GM12892 (cell line): ENCODE measurements around the gene RBM19.

ENCODE experiments used
- POLR2AphosphoS5 ChIP-seq: IDR thresholded peaks from 2 replicates; pipeline ENCODE4 v1.6.1; 2011; ENCODE audit warnings: low read depth, low read length, control low read depth
- TAF1 ChIP-seq: IDR thresholded peaks from 2 replicates; pipeline ENCODE4 v1.6.1; 2011; ENCODE audit warnings: low read depth, mild to moderate bottlenecking, control low read depth, low read length, borderline replicate concordance

DNA sequence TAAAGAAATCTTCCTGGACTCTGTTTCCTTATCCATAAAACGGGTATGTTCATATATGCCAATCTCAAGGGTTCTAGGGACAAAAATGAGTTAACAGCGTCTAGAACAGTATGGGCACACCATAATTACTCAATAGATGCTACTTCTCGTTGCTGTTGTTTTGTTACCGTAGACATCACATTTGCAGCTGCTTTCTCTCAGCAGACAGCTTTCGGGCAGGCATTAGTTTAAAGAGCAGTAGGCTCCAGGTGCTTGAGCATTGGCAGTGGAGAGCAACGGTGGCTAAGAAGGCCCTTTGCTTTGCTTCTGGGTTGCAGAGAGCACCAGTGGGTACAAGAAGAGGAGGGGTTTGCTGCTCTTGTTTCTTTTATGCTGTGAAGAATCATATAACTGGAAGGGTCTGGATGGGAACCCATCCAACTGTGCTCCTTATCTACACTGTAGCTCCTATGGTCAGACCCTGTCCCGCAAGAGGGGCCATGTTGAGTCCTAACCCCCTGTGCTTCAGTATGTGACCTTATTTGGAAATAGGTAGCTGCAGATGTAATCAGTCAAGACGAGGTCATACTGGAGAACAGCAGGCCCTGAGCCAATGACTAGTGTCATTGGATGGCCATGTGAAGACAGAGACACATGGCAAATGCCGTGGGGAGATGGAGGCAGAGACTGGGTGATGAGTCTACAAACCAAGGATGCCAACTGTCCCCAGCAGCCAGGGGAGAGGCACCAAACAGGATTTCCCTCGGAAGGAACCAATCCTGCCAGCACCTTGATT is 120.0 kb downstream of the RBM19 start:
- TF ChIP-seq TAF1 (no peak), POLR2AphosphoS5 (no peak)
